H9 (cell line): ENCODE data around the gene METTL25B. TPM values are rescaled to one million over a fixed set of nuclear protein-coding genes. Genes with fewer than 3 reads are reported as not detected.

ENCODE experiments used
- DNase-seq: peaks from one replicate; pipeline ENCODE4 v3.0.0-alpha.2; 2017
- H2AFZ ChIP-seq: one replicate; pipeline ENCODE4 v1.6.1; 2013; ENCODE audit warnings: mild to moderate bottlenecking, low read length, control low read depth, moderate library complexity
- H2AK5ac ChIP-seq: 2 replicates; pipeline ENCODE4 v1.6.1; 2013; ENCODE audit warnings: low read length, control low read depth, mixed read lengths; ENCODE audit not compliant: insufficient read length
- H2BK120ac ChIP-seq: one replicate; pipeline ENCODE4 v1.6.1; 2013; ENCODE audit warnings: low read depth, mild to moderate bottlenecking, low read length, control low read depth, inconsistent platforms; ENCODE audit not compliant: poor library complexity, severe bottlenecking
- H2BK12ac ChIP-seq: 2 replicates; pipeline ENCODE4 v1.6.1; 2013; ENCODE audit warnings: low read length, control low read depth, mixed read lengths, low read depth; ENCODE audit not compliant: insufficient read length
- H2BK15ac ChIP-seq: 2 replicates; pipeline ENCODE4 v1.6.1; 2013; ENCODE audit warnings: low read depth, low read length, control low read depth
- H2BK20ac ChIP-seq: one replicate; pipeline ENCODE4 v1.6.1; 2013; ENCODE audit warnings: low read depth, mild to moderate bottlenecking, low read length, control low read depth, inconsistent platforms; ENCODE audit not compliant: poor library complexity, severe bottlenecking
- H2BK5ac ChIP-seq: 2 replicates; pipeline ENCODE4 v1.6.1; 2013; ENCODE audit warnings: low read length, control low read depth, mixed read lengths; ENCODE audit not compliant: insufficient read length
- H3K14ac ChIP-seq: 2 replicates; pipeline ENCODE4 v1.6.1; 2013; ENCODE audit warnings: low read length, control low read depth; ENCODE audit not compliant: insufficient read depth
- H3K18ac ChIP-seq: 2 replicates; pipeline ENCODE4 v1.6.1; 2013; ENCODE audit warnings: low read depth, mild to moderate bottlenecking, mixed read lengths, low read length, control low read depth; ENCODE audit not compliant: insufficient read length
- H3K23ac ChIP-seq: 2 replicates; pipeline ENCODE4 v1.6.1; 2013; ENCODE audit warnings: low read length, control low read depth, mixed read lengths, low read depth; ENCODE audit not compliant: insufficient read length
- H3K23me2 ChIP-seq: 2 replicates; pipeline ENCODE4 v1.6.1; 2013; ENCODE audit warnings: low read depth, mild to moderate bottlenecking, mixed read lengths, low read length, control low read depth; ENCODE audit not compliant: insufficient read length, poor library complexity, severe bottlenecking
- H3K27ac ChIP-seq: 2 replicates; pipeline ENCODE4 v1.5.1; 2013; ENCODE audit warnings: low read length, control low read depth, mixed read lengths, low read depth; ENCODE audit not compliant: insufficient read length
- H3K27me3 ChIP-seq: 2 replicates; pipeline ENCODE4 v1.6.1; 2013; ENCODE audit warnings: low read length, control low read depth, inconsistent platforms; ENCODE audit not compliant: insufficient read depth
- H3K4ac ChIP-seq: 2 replicates; pipeline ENCODE4 v1.6.1; 2013; ENCODE audit warnings: low read depth, mild to moderate bottlenecking, control low read depth, inconsistent platforms, low read length, moderate library complexity
- H3K4me1 ChIP-seq: 2 replicates; pipeline ENCODE4 v1.6.1; 2013; ENCODE audit warnings: low read length, control low read depth, inconsistent platforms; ENCODE audit not compliant: insufficient read depth
- H3K4me2 ChIP-seq: 2 replicates; pipeline ENCODE4 v1.6.1; 2013; ENCODE audit warnings: low read length, control low read depth, mixed read lengths; ENCODE audit not compliant: insufficient read length, insufficient read depth
- H3K56ac ChIP-seq: 2 replicates; pipeline ENCODE4 v1.6.1; 2013; ENCODE audit warnings: low read depth, mild to moderate bottlenecking, mixed read lengths, low read length, control low read depth; ENCODE audit not compliant: insufficient read length
- H3K79me1 ChIP-seq: 2 replicates; pipeline ENCODE4 v1.6.1; 2013; ENCODE audit warnings: low read depth, mild to moderate bottlenecking, moderate library complexity, low read length, control low read depth, inconsistent platforms; ENCODE audit not compliant: insufficient read depth, poor library complexity, severe bottlenecking
- H3K79me2 ChIP-seq: 2 replicates; pipeline ENCODE4 v1.6.1; 2013; ENCODE audit warnings: low read length, control low read depth, inconsistent platforms; ENCODE audit not compliant: insufficient read depth
- H3K9ac ChIP-seq: 2 replicates; pipeline ENCODE4 v1.6.1; 2013; ENCODE audit warnings: low read length, control low read depth, mixed read lengths; ENCODE audit not compliant: insufficient read length; ENCODE audit errors: extremely low read depth
- H3K9me3 ChIP-seq: one replicate; pipeline ENCODE4 v1.6.1; 2013; ENCODE audit warnings: low read depth, low read length, inconsistent platforms; ENCODE audit not compliant: control insufficient read depth
- H3T11ph ChIP-seq: one replicate; pipeline ENCODE4 v1.6.1; 2013; ENCODE audit warnings: mild to moderate bottlenecking, low read length, control low read depth, inconsistent platforms
- H4K20me1 ChIP-seq: one replicate; pipeline ENCODE4 v1.6.1; 2013; ENCODE audit not compliant: control insufficient read depth, insufficient read length, insufficient read depth
- H4K5ac ChIP-seq: 2 replicates; pipeline ENCODE4 v1.6.1; 2013; ENCODE audit warnings: low read depth, mild to moderate bottlenecking, mixed read lengths, low read length, control low read depth; ENCODE audit not compliant: insufficient read length
- H4K8ac ChIP-seq: replicated peaks from 2 replicates; pipeline ENCODE4 v1.6.1; 2013; ENCODE audit warnings: low read length, control low read depth, mixed read lengths, low read depth; ENCODE audit not compliant: insufficient read length
- H4K91ac ChIP-seq: 2 replicates; pipeline ENCODE4 v1.6.1; 2013; ENCODE audit warnings: low read depth, mild to moderate bottlenecking, moderate library complexity, mixed read lengths, low read length, control low read depth; ENCODE audit not compliant: insufficient read length
- H3K27ac Mint-ChIP-seq, 3 experiments: 2 replicates in 2 of 3; 3 replicates in 1 of 3; pipeline ENCODE4 v1.8.0; 2020 to 2021; ENCODE audit warnings: mixed read lengths in 3 of 3, mild to moderate bottlenecking in 1 of 3, moderate library complexity in 1 of 3
- H3K27me3 Mint-ChIP-seq: 2 replicates; pipeline ENCODE4 v1.8.0; 2021; ENCODE audit warnings: low read depth, mild to moderate bottlenecking, moderate library complexity, mixed read lengths
- H3K36me3 Mint-ChIP-seq, 3 experiments: 2 replicates in 2 of 3; 3 replicates in 1 of 3; pipeline ENCODE4 v1.8.0; 2020 to 2021; ENCODE audit warnings: low read depth in 3 of 3, mixed read lengths in 3 of 3; ENCODE audit not compliant: insufficient read depth in 1 of 3
- H3K4me1 Mint-ChIP-seq, 2 experiments: 2 replicates each; pipeline ENCODE4 v1.8.0; 2020; ENCODE audit warnings: mixed read lengths in 2 of 2
- H3K4me3 Mint-ChIP-seq, 2 experiments: 2 replicates in 1 of 2; 3 replicates in 1 of 2; pipeline ENCODE4 v1.8.0; 2020 to 2021; ENCODE audit warnings: mild to moderate bottlenecking in 2 of 2, mixed read lengths in 2 of 2, moderate library complexity in 1 of 2
- H3K9me3 Mint-ChIP-seq, 2 experiments: 2 replicates in 1 of 2; 3 replicates in 1 of 2; pipeline ENCODE4 v1.8.0; 2020; ENCODE audit warnings: mild to moderate bottlenecking in 2 of 2, mixed read lengths in 2 of 2, moderate library complexity in 1 of 2
- WGBS: extraction: QIAGEN DNeasy Blood & Tissue Kit; methylation state at CpG from one replicate; pipeline ENCODE4 v1.1.7; 2013; ENCODE audit warnings: missing lambda C conversion rate, low lambda C conversion rate, mixed read lengths; ENCODE audit not compliant: insufficient read length; ENCODE audit errors: extremely low coverage; 5-methylcytosine and 5-hydroxymethylcytosine counted together
- total RNA-seq: library from RNA; stranded (reverse); gene quantifications from 2 replicates; pipeline ENCODE4 v1.2.1, GENCODE V29; 2021
- TF ChIP-seq, protein P1 (sequence below): fragments of 200-600 bp; sonication (generic); conservative IDR thresholded peaks from 3 replicates; pipeline ENCODE4 v1.8.0; 2021; ENCODE audit warnings: antibody characterized with exemption, mild to moderate bottlenecking

The METTL25B gene
- total RNA-seq, 1 experiment from 2014 or later, result 26.2 TPM

DNA sequence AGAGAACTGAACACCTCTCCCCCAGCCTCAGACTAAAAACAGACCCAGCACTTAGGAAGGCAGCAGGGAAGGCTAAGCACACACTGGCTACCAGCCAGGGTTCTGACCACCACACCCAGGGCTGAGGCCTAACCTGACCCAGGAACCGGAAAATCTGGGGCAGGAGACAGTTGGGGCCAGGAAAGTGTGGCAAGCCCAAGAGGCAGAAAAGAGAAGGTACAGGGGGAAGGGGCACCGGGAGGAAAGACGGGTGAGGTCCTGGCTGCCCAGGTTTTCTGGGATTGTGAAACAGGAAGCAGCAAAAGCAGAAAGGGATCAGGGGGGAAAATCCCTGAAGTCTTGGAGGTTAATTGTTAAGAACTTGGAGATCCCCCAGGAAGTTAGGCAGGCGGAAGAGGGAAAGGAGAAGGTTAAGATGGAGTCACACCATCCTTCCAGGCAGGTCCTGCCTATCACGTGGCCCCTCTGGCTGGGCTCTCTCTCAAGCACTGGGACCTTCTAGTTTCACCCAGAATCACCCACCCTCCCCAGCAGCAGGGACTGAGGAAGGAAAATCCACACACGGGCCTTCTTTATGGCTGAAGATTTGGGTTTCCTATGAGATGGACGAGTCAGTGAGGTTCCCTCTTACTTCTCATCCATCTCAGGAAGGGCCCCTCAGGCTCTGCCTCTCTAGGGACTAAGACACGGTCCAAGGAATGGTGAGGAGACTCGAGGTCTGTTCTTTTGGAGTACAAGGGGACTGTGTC, 20.6 kb downstream of the METTL25B start:
- no peak overlapping the region for H3K27ac ChIP-seq
- no peaks in the 10 kb centered on the region for H3K79me1 ChIP-seq
- no peak overlapping the region for H2AFZ ChIP-seq
- Mint-ChIP-seq H3K36me3 (peaks cover 22 to 29% (median 27%) of the 10 kb centered on the region in 3 experiments), H3K9me3 (no peaks in the 10 kb centered on the region), H3K4me1 (peaks cover 56 to 63% of the 10 kb centered on the region in 2 experiments), H3K4me3 (peak overlapping the region; percentile 91 to 94), H3K27ac (peak overlapping the region; percentile 93 to 99 (median 98)), H3K27me3 (no peaks in the 10 kb centered on the region)
- no peak overlapping the region for H3K14ac ChIP-seq
- H4K20me1 ChIP-seq, result no peaks in the 10 kb centered on the region
- no peak overlapping the region for H2BK120ac ChIP-seq
- H3K23ac ChIP-seq, result no peak overlapping the region
- H4K5ac ChIP-seq, result no peak overlapping the region
- peaks cover 23% of the 10 kb centered on the region for H3K23me2 ChIP-seq
- H4K91ac ChIP-seq, result no peak overlapping the region
- H3K4ac ChIP-seq, result no peak overlapping the region
- peak overlapping the region; percentile 73 for H3K4me2 ChIP-seq
- no peak overlapping the region for H2BK5ac ChIP-seq
- peaks cover 28% of the 10 kb centered on the region for H3K4me1 ChIP-seq
- H3T11ph ChIP-seq, result no peak overlapping the region
- no peak overlapping the region for H2BK12ac ChIP-seq
- H2BK20ac ChIP-seq, result no peak overlapping the region
- no peak overlapping the region for H3K18ac ChIP-seq
- H3K56ac ChIP-seq, result no peak overlapping the region
- H2BK15ac ChIP-seq, result no peak overlapping the region
- no peak overlapping the region for H2AK5ac ChIP-seq
- H3K9me3 ChIP-seq, result no peaks in the 10 kb centered on the region
- no peak overlapping the region for H4K8ac ChIP-seq
- no peak for DNase-seq
- peak overlapping the region; percentile 4 for H3K9ac ChIP-seq
- TF ChIP-seq, protein P1, sequence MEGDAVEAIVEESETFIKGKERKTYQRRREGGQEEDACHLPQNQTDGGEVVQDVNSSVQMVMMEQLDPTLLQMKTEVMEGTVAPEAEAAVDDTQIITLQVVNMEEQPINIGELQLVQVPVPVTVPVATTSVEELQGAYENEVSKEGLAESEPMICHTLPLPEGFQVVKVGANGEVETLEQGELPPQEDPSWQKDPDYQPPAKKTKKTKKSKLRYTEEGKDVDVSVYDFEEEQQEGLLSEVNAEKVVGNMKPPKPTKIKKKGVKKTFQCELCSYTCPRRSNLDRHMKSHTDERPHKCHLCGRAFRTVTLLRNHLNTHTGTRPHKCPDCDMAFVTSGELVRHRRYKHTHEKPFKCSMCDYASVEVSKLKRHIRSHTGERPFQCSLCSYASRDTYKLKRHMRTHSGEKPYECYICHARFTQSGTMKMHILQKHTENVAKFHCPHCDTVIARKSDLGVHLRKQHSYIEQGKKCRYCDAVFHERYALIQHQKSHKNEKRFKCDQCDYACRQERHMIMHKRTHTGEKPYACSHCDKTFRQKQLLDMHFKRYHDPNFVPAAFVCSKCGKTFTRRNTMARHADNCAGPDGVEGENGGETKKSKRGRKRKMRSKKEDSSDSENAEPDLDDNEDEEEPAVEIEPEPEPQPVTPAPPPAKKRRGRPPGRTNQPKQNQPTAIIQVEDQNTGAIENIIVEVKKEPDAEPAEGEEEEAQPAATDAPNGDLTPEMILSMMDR, result no peak
- H3K27me3 ChIP-seq, result no peaks in the 10 kb centered on the region
- H3K79me2 ChIP-seq, result peaks cover 32% of the 10 kb centered on the region; the same call in 1 of the 2 replicates
- WGBS, result no CpG with 5 or more reads among the region's 9 CpGs
